Activated CD8-positive, alpha-beta T cell treated with anti-CD3 and anti-CD28 coated beads for 36 hours (primary cell): ENCODE measurements around the gene ATF7. TPM values are rescaled to one million over a fixed set of nuclear protein-coding genes. Genes with fewer than 3 reads are reported as not detected.

Source experiments
- ATAC-seq: fragments of 200-7000 bp; cut with Tn5 transposase; one replicate; pipeline ENCODE4 v1.10.0; 2021; ENCODE audit warnings: mild to moderate bottlenecking, moderate library complexity
- CTCF ChIA-PET: fragments of 350-600 bp; sonication (Branson Sonifier 250); formaldehyde crosslinking; loops from one replicate; lab custom pipeline; 2021; ENCODE audit warnings: antibody characterized with exemption; lab: Charles Lee
- POLR2A ChIA-PET: fragments of 350-600 bp; sonication (Branson Sonifier 250); formaldehyde crosslinking; loops from one replicate; lab custom pipeline; 2021; ENCODE audit warnings: antibody characterized with exemption; lab: Charles Lee
- DNase-seq: peaks from one replicate; pipeline ENCODE4 v3.0.0-alpha.2; 2020
- H3K27ac Mint-ChIP-seq: one replicate; pipeline ENCODE4 v1.8.0; 2021; ENCODE audit warnings: mild to moderate bottlenecking, mixed read lengths
- H3K27me3 Mint-ChIP-seq: one replicate; pipeline ENCODE4 v1.8.0; 2021; ENCODE audit warnings: mixed read lengths
- H3K36me3 Mint-ChIP-seq: one replicate; pipeline ENCODE4 v1.8.0; 2021; ENCODE audit warnings: low read depth, mixed read lengths
- H3K4me1 Mint-ChIP-seq: one replicate; pipeline ENCODE4 v1.8.0; 2021; ENCODE audit warnings: low read depth, mixed read lengths
- H3K4me3 Mint-ChIP-seq: one replicate; pipeline ENCODE4 v1.8.0; 2021; ENCODE audit warnings: mild to moderate bottlenecking, moderate library complexity, mixed read lengths
- H3K9me3 Mint-ChIP-seq: one replicate; pipeline ENCODE4 v1.8.0; 2021; ENCODE audit warnings: mixed read lengths
- intact Hi-C: fragments of 100-400 bp; cut with micrococcal nuclease; formaldehyde crosslinking; loops from one replicate; pipeline ENCODE4 v1.10.0; 2022
- total RNA-seq, 2 experiments: library from RNA; stranded (reverse); gene quantifications; one replicate each; pipeline ENCODE4 v1.2.3, GENCODE V29; 2021
- TF ChIP-seq, protein P1 (sequence below): fragments of 200-600 bp; IDR thresholded peaks from one replicate; pipeline ENCODE4 v1.8.0; 2022; ENCODE audit warnings: antibody characterized with exemption, mild to moderate bottlenecking

ATF7 gene
- total RNA-seq, 2 experiments from 2014 or later: 22.0 to 22.6 TPM

DNA sequence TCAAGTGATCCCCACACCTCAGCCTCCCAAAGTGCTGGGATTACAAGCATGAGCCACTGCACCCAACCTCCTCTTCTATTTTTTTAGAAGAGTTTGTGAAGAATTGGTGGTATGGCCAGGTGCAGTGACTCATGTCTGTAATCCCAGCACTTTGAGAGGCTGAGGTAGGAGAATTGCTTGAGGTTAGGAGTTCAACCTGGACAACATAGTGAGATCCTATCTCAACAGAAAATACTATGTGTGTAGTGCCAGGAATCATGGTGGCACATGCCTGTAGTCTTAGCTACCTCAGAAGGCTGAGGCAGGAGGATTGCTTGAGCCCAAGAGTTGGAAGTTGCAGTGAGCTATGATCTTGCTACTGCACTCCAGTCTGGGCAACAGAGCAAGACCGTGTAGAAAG lies 5.5 kb upstream of the ATF7 start:
- Mint-ChIP-seq H3K4me1 (peaks cover 5% of the 10 kb centered on the region), H3K4me3 (no peak overlapping the region), H3K27ac (no peak overlapping the region), H3K9me3 (no peaks in the 10 kb centered on the region), H3K27me3 (no peaks in the 10 kb centered on the region), H3K36me3 (no peaks in the 10 kb centered on the region)
- DNase-seq (no peak), ATAC-seq (no peak)
- TF ChIP-seq, protein P1, sequence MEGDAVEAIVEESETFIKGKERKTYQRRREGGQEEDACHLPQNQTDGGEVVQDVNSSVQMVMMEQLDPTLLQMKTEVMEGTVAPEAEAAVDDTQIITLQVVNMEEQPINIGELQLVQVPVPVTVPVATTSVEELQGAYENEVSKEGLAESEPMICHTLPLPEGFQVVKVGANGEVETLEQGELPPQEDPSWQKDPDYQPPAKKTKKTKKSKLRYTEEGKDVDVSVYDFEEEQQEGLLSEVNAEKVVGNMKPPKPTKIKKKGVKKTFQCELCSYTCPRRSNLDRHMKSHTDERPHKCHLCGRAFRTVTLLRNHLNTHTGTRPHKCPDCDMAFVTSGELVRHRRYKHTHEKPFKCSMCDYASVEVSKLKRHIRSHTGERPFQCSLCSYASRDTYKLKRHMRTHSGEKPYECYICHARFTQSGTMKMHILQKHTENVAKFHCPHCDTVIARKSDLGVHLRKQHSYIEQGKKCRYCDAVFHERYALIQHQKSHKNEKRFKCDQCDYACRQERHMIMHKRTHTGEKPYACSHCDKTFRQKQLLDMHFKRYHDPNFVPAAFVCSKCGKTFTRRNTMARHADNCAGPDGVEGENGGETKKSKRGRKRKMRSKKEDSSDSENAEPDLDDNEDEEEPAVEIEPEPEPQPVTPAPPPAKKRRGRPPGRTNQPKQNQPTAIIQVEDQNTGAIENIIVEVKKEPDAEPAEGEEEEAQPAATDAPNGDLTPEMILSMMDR: no peak
- ChIA-PET POLR2A (no interaction called here), CTCF (no interaction called here)
- intact Hi-C loops: no loop called here

DNA sequence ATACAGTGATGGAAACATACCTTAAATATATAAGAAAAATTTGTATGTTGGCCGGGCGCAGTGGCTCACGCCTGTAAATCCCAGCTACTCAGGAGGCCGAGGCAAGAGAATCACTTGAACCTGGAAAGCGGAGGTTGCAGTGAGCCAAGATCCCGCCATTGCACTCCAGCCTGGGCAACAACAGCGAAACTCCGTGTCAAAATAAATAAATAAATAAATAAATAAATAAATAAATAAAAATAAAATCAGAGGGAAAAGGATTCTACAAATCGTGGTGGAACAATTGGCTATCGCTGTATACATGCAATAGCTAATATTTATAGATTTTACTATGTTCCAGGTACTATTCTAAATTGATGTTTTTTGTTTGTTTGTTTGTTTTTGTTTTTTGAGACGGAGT lies 1.7 kb upstream of the ATF7 start:
- CTCF ChIA-PET: no interaction called here
- DNase-seq (no peak), ATAC-seq (no peak)
- intact Hi-C loops: no loop called here
- Mint-ChIP-seq H3K9me3 (no peaks in the 10 kb centered on the region), H3K27me3 (no peaks in the 10 kb centered on the region), H3K27ac (no peak overlapping the region), H3K36me3 (no peaks in the 10 kb centered on the region), H3K4me3 (no peak overlapping the region), H3K4me1 (peaks cover 32% of the 10 kb centered on the region)
- TF ChIP-seq, protein P1: no peak
- POLR2A ChIA-PET: interaction anchor here (1.4 kb wide), 1 partner anchor 12 kb away, joined by 4 read pairs; no protein-coding TSS in a partner anchor

DNA sequence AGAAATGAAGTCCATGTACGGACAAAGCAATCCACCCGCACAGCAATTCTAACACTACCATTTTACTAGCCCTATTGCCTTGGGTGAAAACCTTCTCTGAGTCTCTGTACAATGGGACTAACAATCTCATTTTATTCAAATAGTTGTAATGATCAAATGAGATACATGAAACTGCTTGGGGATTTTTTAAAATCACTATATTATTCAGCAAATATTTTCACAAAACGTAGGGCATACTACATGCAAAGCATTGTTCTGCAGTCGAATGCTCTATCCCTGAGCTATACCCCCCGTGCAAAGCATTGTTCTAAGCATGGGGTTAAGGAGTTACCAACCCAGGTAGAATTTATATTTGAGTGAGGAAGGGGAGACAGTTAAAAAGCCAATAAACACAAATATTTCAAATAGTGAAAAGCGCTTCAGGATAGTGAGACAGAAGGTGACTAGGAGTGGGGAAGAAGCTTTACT lies 554 bp upstream of the ATF7 start:
- Mint-ChIP-seq H3K9me3 (no peaks in the 10 kb centered on the region), H3K4me1 (peaks cover 35% of the 10 kb centered on the region), H3K4me3 (peak overlapping the region; percentile 97), H3K36me3 (peaks cover 2% of the 10 kb centered on the region), H3K27ac (peak overlapping the region; percentile 98), H3K27me3 (no peaks in the 10 kb centered on the region)
- intact Hi-C loops: no loop called here
- DNase-seq (no peak), ATAC-seq (no peak)
- TF ChIP-seq, protein P1: no peak
- ChIA-PET CTCF (interaction anchor here (0.6 to 1.9 kb wide), 5 partner anchors 9 to 104 kb away, joined by 3 to 11 read pairs (median 3); partner anchors contain the start of gene ATP5MC2), POLR2A (interaction anchor here (0.6 to 3.7 kb wide), 5 partner anchors 11 to 120 kb away, joined by 3 to 15 read pairs (median 4); partner anchors contain the start of gene ATP5MC2)

DNA sequence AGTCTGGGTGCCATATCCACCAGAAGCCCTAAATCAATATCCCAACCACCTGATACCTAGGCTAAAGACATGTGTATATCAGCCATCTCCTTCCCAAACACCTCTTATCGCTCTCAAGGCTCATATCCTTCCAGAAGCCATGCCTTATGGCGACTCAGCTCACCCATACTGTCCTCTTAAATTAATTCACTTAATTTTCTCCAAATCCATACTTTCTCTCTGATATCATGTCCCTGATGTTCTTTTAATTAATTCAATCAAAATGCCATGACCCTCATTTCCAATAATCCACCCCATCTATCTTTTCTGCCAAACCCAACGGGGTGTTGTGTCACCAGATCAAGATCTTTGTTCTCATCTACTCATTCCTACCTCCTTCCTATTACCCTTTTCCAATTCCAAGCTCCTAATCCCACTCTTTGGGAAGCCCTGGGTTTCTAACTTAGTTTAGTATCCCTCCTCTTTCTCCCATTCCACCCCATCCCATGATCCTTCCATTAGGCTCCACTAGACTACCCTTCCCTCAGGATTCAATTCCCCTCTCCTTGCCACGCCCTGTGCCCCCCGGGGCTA lies 723 bp downstream of the ATF7 start:
- no peaks in the 10 kb centered on the region for H3K27me3 Mint-ChIP-seq
- intact Hi-C loops: no loop called here
- POLR2A ChIA-PET: interaction anchor here (0.6 to 3.7 kb wide), 6 partner anchors 10 to 791 kb away, joined by 3 to 15 read pairs (median 4); partner anchors contain the start of gene ATP5MC2
- peak overlapping the region; percentile 97 for H3K4me3 Mint-ChIP-seq
- CTCF ChIA-PET: interaction anchor here (1.0 to 4.7 kb wide), 4 partner anchors 12 to 82 kb away, joined by 3 to 31 read pairs (median 8); partner anchors contain the start of gene ATP5MC2
- H3K9me3 Mint-ChIP-seq: no peaks in the 10 kb centered on the region
- ATAC-seq (no peak), DNase-seq (no peak)
- TF ChIP-seq, protein P1: no peak
- peaks cover 6% of the 10 kb centered on the region for H3K36me3 Mint-ChIP-seq
- H3K4me1 Mint-ChIP-seq: peaks cover 42% of the 10 kb centered on the region
- peak overlapping the region; percentile 98 for H3K27ac Mint-ChIP-seq

DNA sequence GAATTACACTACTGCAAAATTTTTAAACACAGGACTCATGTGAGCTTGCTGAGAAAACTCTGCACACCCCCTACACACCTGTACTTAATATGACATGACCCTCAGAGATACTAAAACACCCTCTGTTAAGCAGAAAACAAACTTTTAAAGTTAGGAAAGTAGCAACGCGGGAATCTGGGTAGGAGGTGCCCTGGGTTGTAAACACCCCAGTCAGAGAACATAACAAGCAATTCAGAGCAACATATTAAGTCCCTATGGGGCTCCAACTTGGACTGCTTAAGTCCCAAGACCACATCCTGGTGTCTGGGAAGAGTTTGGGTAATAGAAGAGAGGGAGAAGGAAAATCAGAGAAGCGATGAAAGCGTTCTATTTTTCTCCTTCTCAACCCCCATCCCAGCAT lies 1.2 kb downstream of the ATF7 start:
- TF ChIP-seq, protein P1: no peak
- intact Hi-C loops: no loop called here
- H3K27me3 Mint-ChIP-seq: no peaks in the 10 kb centered on the region
- peaks cover 42% of the 10 kb centered on the region for H3K4me1 Mint-ChIP-seq
- DNase-seq: no peak
- ATAC-seq: no peak
- H3K36me3 Mint-ChIP-seq: peaks cover 6% of the 10 kb centered on the region
- peak overlapping the region; percentile 98 for H3K27ac Mint-ChIP-seq
- H3K4me3 Mint-ChIP-seq: peak overlapping the region; percentile 97
- H3K9me3 Mint-ChIP-seq: no peaks in the 10 kb centered on the region
- CTCF ChIA-PET: interaction anchor here (0.8 to 4.7 kb wide), 5 partner anchors 12 to 85 kb away, joined by 3 to 31 read pairs (median 6); partner anchors contain the start of gene ATP5MC2
- POLR2A ChIA-PET: interaction anchor here (0.6 to 3.7 kb wide), 4 partner anchors 9 to 792 kb away, joined by 3 to 15 read pairs (median 4); partner anchors contain the start of gene ATP5MC2
